Nephron progenitor cell (in vitro differentiated cells): ENCODE results near the gene SYT7.
A peak's percentile ranks its signal among the peaks of the same experiment; 100 is the strongest.

Source experiments
- DNase-seq: peaks from one replicate; pipeline ENCODE4 v3.0.0; 2021
- H3K27ac Mint-ChIP-seq: 2 replicates; pipeline ENCODE4 v1.8.0; 2021; ENCODE audit warnings: mild to moderate bottlenecking, moderate library complexity, mixed read lengths
- H3K27me3 Mint-ChIP-seq: 2 replicates; pipeline ENCODE4 v1.8.0; 2021; ENCODE audit warnings: mild to moderate bottlenecking, low read depth, mixed read lengths; ENCODE audit not compliant: poor library complexity
- H3K36me3 Mint-ChIP-seq: 2 replicates; pipeline ENCODE4 v1.8.0; 2021; ENCODE audit warnings: low read depth, mixed read lengths
- H3K4me1 Mint-ChIP-seq: 2 replicates; pipeline ENCODE4 v1.8.0; 2021; ENCODE audit warnings: mixed read lengths
- H3K4me3 Mint-ChIP-seq: 2 replicates; pipeline ENCODE4 v1.8.0; 2021; ENCODE audit warnings: mild to moderate bottlenecking, moderate library complexity, mixed read lengths
- H3K9me3 Mint-ChIP-seq: 2 replicates; pipeline ENCODE4 v1.8.0; 2021; ENCODE audit warnings: mild to moderate bottlenecking, moderate library complexity, mixed read lengths
- TF ChIP-seq, protein P1 (sequence below): fragments of 200-600 bp; sonication (generic); IDR thresholded peaks from 2 replicates; pipeline ENCODE4 v1.5.0; 2021; ENCODE audit warnings: antibody characterized with exemption

Gene SYT7

DNA sequence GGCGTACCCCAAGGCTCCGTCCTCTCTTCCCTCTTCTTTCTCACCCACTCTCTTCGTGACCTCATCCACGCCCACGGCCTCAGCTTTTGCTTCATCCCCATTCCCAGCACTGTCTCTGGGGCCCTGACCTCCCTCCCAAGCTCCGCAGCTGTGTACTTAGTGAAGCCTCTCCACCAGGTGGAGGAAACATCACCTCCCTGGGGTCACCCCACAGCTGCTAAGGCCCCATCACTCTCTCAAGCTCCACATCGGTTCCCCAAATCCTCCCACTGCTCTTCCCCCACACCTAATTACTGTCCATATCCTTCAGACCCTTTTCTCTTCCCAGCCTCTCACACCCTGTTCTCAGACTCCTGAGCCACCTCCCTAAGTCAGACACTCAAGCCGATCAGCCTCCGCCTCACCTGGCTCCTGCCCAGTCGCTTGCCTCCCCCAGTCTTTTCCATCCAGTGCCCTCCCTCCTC, 7.9 kb upstream of the SYT7 start:
- H3K36me3 Mint-ChIP-seq, result no peaks in the 10 kb centered on the region
- no peaks in the 10 kb centered on the region for H3K9me3 Mint-ChIP-seq
- peak overlapping the region; percentile 41 for H3K4me3 Mint-ChIP-seq
- no peak overlapping the region for H3K27ac Mint-ChIP-seq
- peaks cover 47% of the 10 kb centered on the region for H3K4me1 Mint-ChIP-seq
- TF ChIP-seq, protein P1, sequence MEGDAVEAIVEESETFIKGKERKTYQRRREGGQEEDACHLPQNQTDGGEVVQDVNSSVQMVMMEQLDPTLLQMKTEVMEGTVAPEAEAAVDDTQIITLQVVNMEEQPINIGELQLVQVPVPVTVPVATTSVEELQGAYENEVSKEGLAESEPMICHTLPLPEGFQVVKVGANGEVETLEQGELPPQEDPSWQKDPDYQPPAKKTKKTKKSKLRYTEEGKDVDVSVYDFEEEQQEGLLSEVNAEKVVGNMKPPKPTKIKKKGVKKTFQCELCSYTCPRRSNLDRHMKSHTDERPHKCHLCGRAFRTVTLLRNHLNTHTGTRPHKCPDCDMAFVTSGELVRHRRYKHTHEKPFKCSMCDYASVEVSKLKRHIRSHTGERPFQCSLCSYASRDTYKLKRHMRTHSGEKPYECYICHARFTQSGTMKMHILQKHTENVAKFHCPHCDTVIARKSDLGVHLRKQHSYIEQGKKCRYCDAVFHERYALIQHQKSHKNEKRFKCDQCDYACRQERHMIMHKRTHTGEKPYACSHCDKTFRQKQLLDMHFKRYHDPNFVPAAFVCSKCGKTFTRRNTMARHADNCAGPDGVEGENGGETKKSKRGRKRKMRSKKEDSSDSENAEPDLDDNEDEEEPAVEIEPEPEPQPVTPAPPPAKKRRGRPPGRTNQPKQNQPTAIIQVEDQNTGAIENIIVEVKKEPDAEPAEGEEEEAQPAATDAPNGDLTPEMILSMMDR, result no peak
- peaks cover 45% of the 10 kb centered on the region for H3K27me3 Mint-ChIP-seq
- no peak for DNase-seq

DNA sequence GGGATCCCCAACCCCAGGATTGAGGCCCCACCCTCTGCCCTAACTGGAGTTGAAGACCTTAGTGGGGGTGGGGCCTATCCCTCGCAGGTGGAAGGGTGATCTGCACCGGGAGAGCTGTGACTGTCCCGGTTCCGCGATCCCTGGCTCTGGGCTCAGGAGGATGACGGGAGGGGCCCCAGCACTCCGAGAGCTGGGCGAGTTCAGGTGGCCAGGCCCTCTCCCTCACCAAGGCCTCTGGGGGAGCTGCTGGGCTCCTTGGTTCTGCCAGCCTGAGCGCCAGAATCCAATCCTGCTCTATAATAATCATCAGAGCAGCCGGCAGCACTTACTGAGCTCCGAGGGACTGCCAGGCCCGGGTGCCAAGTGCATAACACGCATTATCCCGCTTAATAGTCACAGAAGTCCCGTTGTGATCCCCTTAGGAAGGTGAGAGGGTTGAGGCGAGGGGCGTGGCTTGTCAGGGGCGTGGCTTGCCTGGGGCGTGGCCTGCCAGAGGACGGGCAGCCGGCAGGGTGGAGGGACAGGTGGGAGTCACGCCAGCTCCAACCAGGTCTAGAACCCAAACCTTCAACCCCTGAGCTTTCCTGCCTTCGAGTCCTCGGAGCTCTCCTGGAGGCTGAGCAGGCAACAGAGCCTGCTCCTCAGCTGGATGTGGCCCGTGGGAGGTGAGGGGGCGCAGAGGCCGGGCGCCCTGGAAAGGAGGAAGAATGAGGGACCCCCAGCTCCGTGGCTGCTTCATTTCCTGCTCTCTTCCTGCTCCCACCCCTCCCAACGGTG, 7.3 kb upstream of the SYT7 start:
- TF ChIP-seq, protein P1, result no peak
- peaks cover 47% of the 10 kb centered on the region for H3K27me3 Mint-ChIP-seq
- H3K36me3 Mint-ChIP-seq, result no peaks in the 10 kb centered on the region
- DNase-seq, result peak; percentile 79
- H3K4me3 Mint-ChIP-seq, result peak overlapping the region; percentile 58
- no peaks in the 10 kb centered on the region for H3K9me3 Mint-ChIP-seq
- H3K27ac Mint-ChIP-seq, result no peak overlapping the region
- peaks cover 48% of the 10 kb centered on the region for H3K4me1 Mint-ChIP-seq

DNA sequence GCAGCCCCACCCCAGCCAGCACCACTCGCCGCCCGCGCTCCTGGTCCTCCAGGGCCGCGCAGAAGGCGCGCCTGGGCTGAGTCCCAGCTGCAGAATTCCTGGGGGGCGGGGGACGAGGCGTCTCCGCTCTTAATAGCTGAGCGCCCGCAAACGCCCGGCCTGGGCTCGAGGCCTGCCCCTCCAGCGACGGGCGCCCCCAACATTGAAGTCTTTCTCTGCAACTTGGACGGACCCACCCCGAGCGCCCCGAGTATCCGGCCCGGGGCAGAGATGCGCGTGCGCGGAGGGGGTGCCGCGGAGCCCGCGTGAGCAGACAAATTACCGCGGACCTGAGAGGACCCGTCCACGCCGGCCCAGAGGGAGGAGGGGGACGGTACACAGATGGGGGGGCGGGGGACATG, 6.7 kb upstream of the SYT7 start:
- DNase-seq, result peak; percentile 72
- Mint-ChIP-seq H3K27ac (no peak overlapping the region), H3K9me3 (no peaks in the 10 kb centered on the region), H3K36me3 (no peaks in the 10 kb centered on the region), H3K4me1 (peaks cover 45% of the 10 kb centered on the region), H3K27me3 (peaks cover 47% of the 10 kb centered on the region), H3K4me3 (peak overlapping the region; percentile 50)
- TF ChIP-seq, protein P1, result no peak

DNA sequence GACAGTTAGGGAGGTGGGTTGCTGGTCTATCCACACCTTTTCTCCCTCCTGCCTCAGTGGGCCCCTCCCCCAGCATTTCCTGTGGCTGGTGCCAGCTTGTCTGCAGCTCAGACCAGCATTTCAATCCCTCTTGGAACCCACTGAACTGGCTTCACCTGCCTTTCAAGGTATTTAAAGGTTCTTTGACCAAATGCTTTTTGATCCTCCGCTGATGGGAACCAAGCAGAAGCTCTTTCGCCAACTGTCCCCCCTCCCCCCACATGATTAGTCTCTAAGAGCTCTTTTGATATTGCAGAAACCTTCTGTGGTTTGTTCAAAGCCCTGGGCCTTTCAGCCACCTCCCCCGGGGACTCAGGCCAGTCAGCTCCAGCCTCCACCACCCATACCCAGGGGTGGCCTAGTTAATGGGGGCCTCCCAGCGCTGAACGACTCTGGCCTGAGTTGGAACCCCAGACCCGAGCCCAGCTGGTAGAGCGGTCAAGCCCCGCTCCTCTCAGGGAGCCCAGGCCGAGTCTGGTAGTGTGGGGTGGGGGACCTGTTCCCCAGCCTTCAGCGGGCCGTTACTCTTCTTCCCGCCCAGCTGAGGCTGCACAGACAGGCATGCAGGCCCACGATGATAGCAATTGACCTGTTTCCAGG, 6.0 kb upstream of the SYT7 start:
- no peak overlapping the region for H3K27ac Mint-ChIP-seq
- H3K4me3 Mint-ChIP-seq, result no peak overlapping the region
- peaks cover 47% of the 10 kb centered on the region for H3K27me3 Mint-ChIP-seq
- no peak for DNase-seq
- no peaks in the 10 kb centered on the region for H3K9me3 Mint-ChIP-seq
- TF ChIP-seq, protein P1, result no peak
- H3K4me1 Mint-ChIP-seq, result peaks cover 40% of the 10 kb centered on the region
- no peaks in the 10 kb centered on the region for H3K36me3 Mint-ChIP-seq

DNA sequence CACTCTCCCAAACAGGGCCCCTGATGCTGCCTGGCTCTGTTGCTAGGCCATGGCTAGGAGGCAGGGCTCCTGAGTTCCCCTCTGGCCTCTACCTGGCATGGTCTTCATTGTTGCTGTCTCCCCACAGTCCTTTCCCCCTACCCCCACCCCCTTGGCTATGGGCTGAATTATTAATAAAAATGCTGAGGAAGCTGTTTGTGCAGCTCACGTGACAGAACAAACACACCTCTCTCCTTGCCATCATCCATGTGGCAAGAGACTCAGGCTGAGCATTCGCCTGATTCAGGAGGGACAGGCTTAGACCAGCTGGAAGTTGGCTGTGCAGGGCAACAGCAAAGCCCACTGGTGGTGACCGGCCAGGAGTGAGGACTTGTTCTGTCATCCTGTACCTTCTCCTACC, 4.2 kb upstream of the SYT7 start:
- no peak for DNase-seq
- Mint-ChIP-seq H3K36me3 (no peaks in the 10 kb centered on the region), H3K9me3 (no peaks in the 10 kb centered on the region), H3K27ac (no peak overlapping the region), H3K4me3 (no peak overlapping the region), H3K27me3 (peaks cover 50% of the 10 kb centered on the region), H3K4me1 (peaks cover 35% of the 10 kb centered on the region)
- TF ChIP-seq, protein P1, result no peak
